Measurements from ENCODE around the gene HORMAD2. TPM values are rescaled to one million over a fixed set of nuclear protein-coding genes. Genes with fewer than 3 reads are reported as not detected.

HORMAD2 gene
- total RNA-seq, 1 donor from 2014 or later, result not detected

DNA sequence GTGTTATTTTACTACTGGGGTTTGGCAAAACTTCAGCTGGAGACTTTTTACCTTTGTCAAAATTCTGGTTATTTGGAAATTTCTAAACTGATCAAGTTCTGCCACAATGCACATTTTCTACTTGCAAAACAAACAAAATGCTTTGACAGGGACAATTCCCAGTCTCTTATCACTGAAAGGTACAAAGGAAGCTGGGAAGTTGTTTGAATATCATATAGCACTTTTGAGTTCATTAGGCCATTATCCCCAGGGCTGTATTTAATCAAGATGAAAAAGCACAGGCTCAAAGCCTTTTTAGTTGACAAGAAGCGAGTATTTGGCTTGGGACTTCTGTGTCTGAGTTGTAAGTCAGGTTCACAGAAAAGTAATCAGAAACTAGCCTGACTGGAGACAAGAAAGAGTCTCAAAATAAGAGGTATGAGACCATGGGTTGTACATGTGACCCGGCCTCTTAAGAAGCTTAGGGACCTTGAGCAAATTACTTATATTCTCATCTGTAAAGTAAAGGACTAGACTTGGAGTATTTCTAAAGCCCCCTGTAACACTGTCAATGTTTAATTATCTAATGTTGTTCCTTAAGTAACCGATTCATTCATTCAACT lies 2.9 kb upstream of the HORMAD2 start:
- no peaks in the 10 kb centered on the region for H3K9me3 Mint-ChIP-seq (ENCODE audit: unreplicated experiment)
- FAIRE-seq (no peak), DNase-seq (ENCODE audit: low read depth) (no peak)
- Histone ChIP-seq H3K36me3 (ENCODE audit: insufficient read depth, low read length) (no peaks in the 10 kb centered on the region), H3K9me3 (ENCODE audit: insufficient read depth, low read depth, low read length) (no peaks in the 10 kb centered on the region), H3K4me1 (ENCODE audit: insufficient read depth, low read length) (peaks cover 5% of the 10 kb centered on the region), H4K20me1 (ENCODE audit: insufficient read depth, low read length) (no peaks in the 10 kb centered on the region), H3K4me2 (ENCODE audit: low read length) (no peak overlapping the region), H3K27ac (ENCODE audit: low read depth, low read length) (no peak overlapping the region), H3K79me2 (ENCODE audit: insufficient read depth, low read length) (no peaks in the 10 kb centered on the region), H2AFZ (ENCODE audit: low read depth, low read length) (no peak overlapping the region), H3K4me3 (ENCODE audit: insufficient read depth, low read depth, low read length) (no peak overlapping the region), H3K27me3 (ENCODE audit: insufficient read depth, low read length) (peaks cover 23% of the 10 kb centered on the region), H3K9ac (ENCODE audit: low read length) (no peak overlapping the region)
- no peak overlapping the region for H3K27ac Mint-ChIP-seq (ENCODE audit: unreplicated experiment)
- no peaks in the 10 kb centered on the region for H3K36me3 Mint-ChIP-seq (ENCODE audit: low read depth, unreplicated experiment)
- H3K27me3 Mint-ChIP-seq (ENCODE audit: low read depth, unreplicated experiment), result peaks cover 31% of the 10 kb centered on the region
- TF ChIP-seq, protein P1, sequence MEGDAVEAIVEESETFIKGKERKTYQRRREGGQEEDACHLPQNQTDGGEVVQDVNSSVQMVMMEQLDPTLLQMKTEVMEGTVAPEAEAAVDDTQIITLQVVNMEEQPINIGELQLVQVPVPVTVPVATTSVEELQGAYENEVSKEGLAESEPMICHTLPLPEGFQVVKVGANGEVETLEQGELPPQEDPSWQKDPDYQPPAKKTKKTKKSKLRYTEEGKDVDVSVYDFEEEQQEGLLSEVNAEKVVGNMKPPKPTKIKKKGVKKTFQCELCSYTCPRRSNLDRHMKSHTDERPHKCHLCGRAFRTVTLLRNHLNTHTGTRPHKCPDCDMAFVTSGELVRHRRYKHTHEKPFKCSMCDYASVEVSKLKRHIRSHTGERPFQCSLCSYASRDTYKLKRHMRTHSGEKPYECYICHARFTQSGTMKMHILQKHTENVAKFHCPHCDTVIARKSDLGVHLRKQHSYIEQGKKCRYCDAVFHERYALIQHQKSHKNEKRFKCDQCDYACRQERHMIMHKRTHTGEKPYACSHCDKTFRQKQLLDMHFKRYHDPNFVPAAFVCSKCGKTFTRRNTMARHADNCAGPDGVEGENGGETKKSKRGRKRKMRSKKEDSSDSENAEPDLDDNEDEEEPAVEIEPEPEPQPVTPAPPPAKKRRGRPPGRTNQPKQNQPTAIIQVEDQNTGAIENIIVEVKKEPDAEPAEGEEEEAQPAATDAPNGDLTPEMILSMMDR (IDR thresholded peaks at IDR 0.05; ENCODE audit: insufficient read depth, low read depth, low read length), result no peak
- no peak for TF ChIP-seq EZH2 (IDR thresholded peaks at IDR 0.05; ENCODE audit: insufficient read depth, low read length)
- H3K4me3 Mint-ChIP-seq (ENCODE audit: unreplicated experiment), result no peak overlapping the region
- no peaks in the 10 kb centered on the region for H3K4me1 Mint-ChIP-seq (ENCODE audit: low read depth, unreplicated experiment)

DNA sequence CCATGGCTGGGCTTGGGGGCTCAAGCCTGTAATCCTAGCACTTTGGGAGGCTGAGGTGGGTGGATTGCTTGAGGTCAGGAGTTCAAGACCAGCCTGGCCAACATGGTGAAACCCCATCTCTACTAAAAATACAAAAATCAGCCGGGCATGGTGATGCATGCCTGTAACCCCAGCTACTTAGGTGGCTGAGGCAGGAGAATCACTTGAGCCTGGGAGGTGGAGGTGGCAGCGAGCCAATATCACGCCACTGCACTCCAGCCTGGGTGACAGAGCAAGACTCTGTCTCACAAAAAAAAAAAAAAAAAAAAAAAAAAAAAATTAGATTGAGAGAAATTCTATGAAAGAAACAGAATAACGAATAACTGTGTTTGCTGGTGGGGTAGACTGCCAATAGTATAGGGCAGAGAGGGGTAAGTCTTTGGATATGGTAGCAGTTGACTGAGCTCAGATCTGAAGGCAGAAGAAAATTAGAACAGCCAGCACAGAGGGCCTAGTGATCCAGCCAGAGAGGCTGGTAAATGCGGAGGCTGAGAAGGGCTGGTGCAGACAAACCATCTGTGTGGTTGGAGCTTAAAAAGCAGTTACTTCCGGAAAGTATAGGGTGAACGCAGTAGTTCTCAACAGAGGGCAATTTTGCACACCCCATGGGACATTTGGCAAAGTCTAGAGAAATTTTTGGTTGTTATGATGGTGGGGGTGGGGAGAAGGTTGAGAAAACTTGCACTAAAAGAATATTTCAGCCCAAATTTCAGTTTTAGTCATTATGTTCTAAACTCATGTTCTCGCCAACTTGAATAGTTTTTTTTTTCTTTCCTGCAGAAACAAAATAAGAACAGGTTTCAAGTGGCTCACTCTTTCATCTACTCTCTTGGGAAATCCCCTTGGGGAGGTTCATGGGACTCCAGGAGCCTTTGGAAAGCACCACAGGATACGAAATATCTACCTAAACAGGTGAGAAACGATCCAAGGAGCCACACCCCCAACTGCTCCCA lies 1.6 kb upstream of the HORMAD2 start:
- Mint-ChIP-seq H3K36me3 (ENCODE audit: low read depth, unreplicated experiment) (no peaks in the 10 kb centered on the region), H3K4me3 (ENCODE audit: unreplicated experiment) (peak overlapping the region; percentile 3), H3K27ac (ENCODE audit: unreplicated experiment) (no peak overlapping the region), H3K4me1 (ENCODE audit: low read depth, unreplicated experiment) (no peaks in the 10 kb centered on the region), H3K27me3 (ENCODE audit: low read depth, unreplicated experiment) (peaks cover 27% of the 10 kb centered on the region), H3K9me3 (ENCODE audit: unreplicated experiment) (no peaks in the 10 kb centered on the region)
- Histone ChIP-seq H4K20me1 (ENCODE audit: insufficient read depth, low read length) (no peaks in the 10 kb centered on the region), H3K4me2 (ENCODE audit: low read length) (no peak overlapping the region), H3K9ac (ENCODE audit: low read length) (no peak overlapping the region), H3K27ac (ENCODE audit: low read depth, low read length) (no peak overlapping the region), H3K79me2 (ENCODE audit: insufficient read depth, low read length) (no peaks in the 10 kb centered on the region), H3K4me1 (ENCODE audit: insufficient read depth, low read length) (peaks cover 5% of the 10 kb centered on the region), H3K4me3 (ENCODE audit: insufficient read depth, low read depth, low read length) (no peak overlapping the region), H3K27me3 (ENCODE audit: insufficient read depth, low read length) (peaks cover 23% of the 10 kb centered on the region), H3K36me3 (ENCODE audit: insufficient read depth, low read length) (no peaks in the 10 kb centered on the region), H2AFZ (ENCODE audit: low read depth, low read length) (no peak overlapping the region), H3K9me3 (ENCODE audit: insufficient read depth, low read depth, low read length) (no peaks in the 10 kb centered on the region)
- DNase-seq (ENCODE audit: low read depth) (no peak), FAIRE-seq (no peak)
- TF ChIP-seq, protein P1 (IDR thresholded peaks at IDR 0.05; ENCODE audit: insufficient read depth, low read depth, low read length), result no peak
- no peak for TF ChIP-seq EZH2 (IDR thresholded peaks at IDR 0.05; ENCODE audit: insufficient read depth, low read length)
